HL-60 (cell line): ENCODE data around the gene PPID.

Experiments used
- POLR2AphosphoS5 ChIP-seq: IDR thresholded peaks from 2 replicates; pipeline ENCODE4 v1.6.1; 2012; ENCODE audit warnings: low read depth
- TF ChIP-seq, protein P1 (sequence below): IDR thresholded peaks from one replicate; pipeline ENCODE4 v1.5.1; 2011; ENCODE audit warnings: low read length, control low read depth, inconsistent platforms; ENCODE audit not compliant: insufficient read depth

DNA sequence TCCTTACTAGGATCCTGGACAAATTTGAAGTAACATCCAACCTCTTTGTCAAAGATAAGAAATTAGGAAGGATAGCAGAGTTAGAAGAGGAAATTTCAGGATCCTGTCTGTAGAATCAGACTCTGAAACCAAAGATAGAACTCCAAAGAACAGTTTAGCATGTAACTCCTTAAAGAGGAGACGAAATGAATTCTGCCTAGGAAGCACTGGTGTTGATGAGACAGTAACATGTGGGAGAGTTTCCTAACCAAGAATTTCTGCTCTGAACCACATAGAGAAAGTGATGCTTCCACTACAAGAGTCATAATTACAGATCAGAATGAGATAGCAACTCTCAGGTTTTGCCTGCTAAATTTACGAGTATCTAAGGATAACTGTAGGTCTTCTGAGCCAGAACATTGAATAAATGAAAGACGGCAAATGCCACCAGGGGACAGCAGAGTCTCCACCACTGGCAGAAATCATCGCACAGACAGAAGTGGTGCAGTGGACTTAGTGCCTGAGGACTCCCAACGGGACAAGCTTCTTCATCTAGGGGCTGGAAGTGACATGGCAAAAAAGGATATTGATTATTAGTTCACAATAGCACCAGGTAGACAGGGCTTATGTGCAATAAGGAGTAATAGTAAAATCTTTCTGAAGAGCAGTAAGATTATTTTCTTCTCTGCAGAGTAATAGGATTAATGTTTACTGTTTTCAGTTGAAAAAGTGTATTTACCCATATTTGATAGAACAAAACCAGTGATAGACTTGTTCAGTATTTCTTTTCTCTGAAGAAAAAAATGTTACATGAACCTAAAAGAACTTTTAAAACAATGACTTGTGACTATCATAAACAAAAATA, 6.7 kb upstream of the PPID start:
- TF ChIP-seq, protein P1, sequence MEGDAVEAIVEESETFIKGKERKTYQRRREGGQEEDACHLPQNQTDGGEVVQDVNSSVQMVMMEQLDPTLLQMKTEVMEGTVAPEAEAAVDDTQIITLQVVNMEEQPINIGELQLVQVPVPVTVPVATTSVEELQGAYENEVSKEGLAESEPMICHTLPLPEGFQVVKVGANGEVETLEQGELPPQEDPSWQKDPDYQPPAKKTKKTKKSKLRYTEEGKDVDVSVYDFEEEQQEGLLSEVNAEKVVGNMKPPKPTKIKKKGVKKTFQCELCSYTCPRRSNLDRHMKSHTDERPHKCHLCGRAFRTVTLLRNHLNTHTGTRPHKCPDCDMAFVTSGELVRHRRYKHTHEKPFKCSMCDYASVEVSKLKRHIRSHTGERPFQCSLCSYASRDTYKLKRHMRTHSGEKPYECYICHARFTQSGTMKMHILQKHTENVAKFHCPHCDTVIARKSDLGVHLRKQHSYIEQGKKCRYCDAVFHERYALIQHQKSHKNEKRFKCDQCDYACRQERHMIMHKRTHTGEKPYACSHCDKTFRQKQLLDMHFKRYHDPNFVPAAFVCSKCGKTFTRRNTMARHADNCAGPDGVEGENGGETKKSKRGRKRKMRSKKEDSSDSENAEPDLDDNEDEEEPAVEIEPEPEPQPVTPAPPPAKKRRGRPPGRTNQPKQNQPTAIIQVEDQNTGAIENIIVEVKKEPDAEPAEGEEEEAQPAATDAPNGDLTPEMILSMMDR, result peak; percentile 70
- TF ChIP-seq POLR2AphosphoS5, result no peak
